LNCaP clone FGC (cell line): ENCODE data around the gene MAPK11.
A peak's percentile ranks its signal among the peaks of the same experiment; 100 is the strongest.

Experiments
- DNase-seq: peaks from one replicate; pipeline ENCODE4 v3.0.0-alpha.2; 2011; ENCODE audit warnings: low read depth
- H3K4me3 ChIP-seq: 2 replicates; pipeline ENCODE4 v1.5.1; 2011; ENCODE audit warnings: mild to moderate bottlenecking, low read depth, low read length, control low read depth
- CTCF ChIP-seq: IDR thresholded peaks from 2 replicates; pipeline ENCODE4 v1.5.1; 2012; ENCODE audit warnings: mild to moderate bottlenecking; ENCODE audit not compliant: control insufficient read depth, insufficient read depth; ENCODE audit errors: extremely low read depth

The MAPK11 gene

GRCh38 chr22:50255607-50256006 lies 14.6 kb downstream of the MAPK11 start:
- H3K4me3 ChIP-seq, result no peak overlapping the region
- no peak for DNase-seq
- TF ChIP-seq CTCF, result no peak

- no peak for DNase-seq
- no peak overlapping the region for H3K4me3 ChIP-seq
- TF ChIP-seq CTCF, result no peak
Measured at GRCh38 chr22:50255099-50255498, 15.1 kb downstream of the MAPK11 start.

- no peak overlapping the region for H3K4me3 ChIP-seq
- no peak for DNase-seq
- TF ChIP-seq CTCF, result no peak
Measured at GRCh38 chr22:50253941-50254340, 16.2 kb downstream of the MAPK11 start.

- H3K4me3 ChIP-seq, result no peak overlapping the region
- no peak for TF ChIP-seq CTCF
- DNase-seq, result no peak
Measured at GRCh38 chr22:50253046-50253915, 16.9 kb downstream of the MAPK11 start.

GRCh38 chr22:50252082-50253045 lies 17.8 kb downstream of the MAPK11 start:
- TF ChIP-seq CTCF, result peak; percentile 69
- no peak overlapping the region for H3K4me3 ChIP-seq
- DNase-seq, result no peak

- DNase-seq, result no peak
- H3K4me3 ChIP-seq, result peak overlapping the region; percentile 79
- TF ChIP-seq CTCF, result 0 out of 2 replicates have a peak, but pooled peaks have one; percentile 4
Measured at GRCh38 chr22:50251477-50252081, 18.6 kb downstream of the MAPK11 start.
